Colonic mucosa (tissue), 4 donors: ENCODE measurements around the gene AP1G2. TPM values are rescaled to one million over a fixed set of nuclear protein-coding genes. Genes with fewer than 3 reads are reported as not detected.

Source experiments
- DNase-seq: peaks from one replicate; pipeline ENCODE4 v3.0.0-alpha.2; 2020
- H3K27ac ChIP-seq: fragments of 200-600 bp; one replicate; pipeline ENCODE4 v1.8.0; 2021
- H3K27me3 ChIP-seq: fragments of 200-600 bp; one replicate; pipeline ENCODE4 v1.8.0; 2021
- H3K36me3 ChIP-seq: fragments of 200-600 bp; one replicate; pipeline ENCODE4 v1.8.0; 2021
- H3K4me1 ChIP-seq: fragments of 200-600 bp; one replicate; pipeline ENCODE4 v1.8.0; 2021; ENCODE audit warnings: mild to moderate bottlenecking
- H3K4me3 ChIP-seq: fragments of 200-600 bp; one replicate; pipeline ENCODE4 v1.8.0; 2021
- H3K9ac ChIP-seq, 2 donors: one replicate each; pipeline ENCODE4 v1.7.0; 2013; ENCODE audit warnings: control low read depth in 2 of 2, low read depth in 2 of 2, low read length in 2 of 2
- H3K9me3 ChIP-seq: fragments of 200-600 bp; one replicate; pipeline ENCODE4 v1.8.0; 2021
- CTCF ChIP-seq: fragments of 200-600 bp; IDR thresholded peaks from one replicate; pipeline ENCODE4 v1.8.0; 2022; ENCODE audit warnings: antibody characterized with exemption, mild to moderate bottlenecking
- intact Hi-C: fragments of 100-400 bp; cut with DNase I; formaldehyde crosslinking; loops from one replicate; pipeline ENCODE4 v1.14.1; 2022
- total RNA-seq, 2 donors: library from RNA; stranded (reverse); fragmentation: NEBNext Ultra II Directional in 1 of 2; extraction: Animal tissue kit (Norgen Biotek cat#: 25700) in 1 of 2; gene quantifications; one replicate each; pipeline ENCODE4 v1.2.1, GENCODE V29; 2021
- donor health status: healthy.
- donor health status: DM: no; HTN: no; CAD: no.
- donor health status: DM: no; HTN: no; CAD: no.

The AP1G2 gene
- total RNA-seq, 2 donors from 2014 or later, result 154 to 214 TPM

- H3K27me3 ChIP-seq, result no peaks in the 10 kb centered on the region
- H3K36me3 ChIP-seq, result no peaks in the 10 kb centered on the region
- no peak overlapping the region for H3K9ac ChIP-seq
- H3K4me3 ChIP-seq, result no peak overlapping the region
- no peaks in the 10 kb centered on the region for H3K9me3 ChIP-seq
- intact Hi-C loops, result no loop called here
- TF ChIP-seq CTCF, result peak; percentile 84
- no peaks in the 10 kb centered on the region for H3K4me1 ChIP-seq
- no peak overlapping the region for H3K27ac ChIP-seq
- DNase-seq, result peak; percentile 49
These were observed 8.3 kb downstream of the AP1G2 start for GRCh38 chr14:23559010-23559925.

DNA sequence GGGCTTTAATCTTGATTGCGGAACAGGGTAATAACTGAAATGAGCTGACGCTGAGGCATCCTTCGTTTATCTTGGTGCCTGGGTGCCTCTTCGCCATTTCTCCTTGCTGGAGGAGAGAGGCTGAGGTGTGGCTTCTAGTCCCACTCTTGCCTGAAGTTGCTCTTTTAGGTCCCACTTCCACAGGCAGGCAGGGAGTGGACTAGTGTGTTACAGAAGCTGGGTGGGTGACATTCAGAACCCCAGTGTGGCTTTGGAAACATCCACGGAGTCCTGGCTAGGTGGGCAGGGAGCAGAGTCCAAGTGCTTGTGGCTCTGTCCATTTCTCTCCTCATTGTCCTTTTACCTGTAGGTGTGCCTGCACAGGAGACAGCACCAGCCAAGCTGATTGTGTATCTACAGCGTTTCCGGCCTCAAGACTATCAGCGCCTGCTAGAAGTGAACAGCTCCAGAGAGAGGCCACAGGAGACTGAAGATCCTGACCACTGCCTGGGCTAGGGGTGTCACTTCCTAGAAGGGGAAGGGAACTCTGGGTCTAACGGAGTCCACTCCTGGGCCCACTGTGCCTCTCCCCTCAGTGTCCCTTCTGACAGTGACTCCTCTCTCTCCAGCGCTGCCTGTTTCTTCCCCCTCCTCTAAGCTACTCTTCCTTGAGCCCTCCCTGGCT is 9.1 kb downstream of the AP1G2 start:
- Histone ChIP-seq H3K4me1 (no peaks in the 10 kb centered on the region), H3K36me3 (no peaks in the 10 kb centered on the region), H3K9me3 (no peaks in the 10 kb centered on the region), H3K9ac (no peak overlapping the region), H3K27ac (no peak overlapping the region), H3K4me3 (no peak overlapping the region), H3K27me3 (no peaks in the 10 kb centered on the region)
- DNase-seq, result no peak
- intact Hi-C loops, result no loop called here
- no peak for TF ChIP-seq CTCF

- Histone ChIP-seq H3K9me3 (no peaks in the 10 kb centered on the region), H3K4me1 (no peaks in the 10 kb centered on the region), H3K9ac (no peak overlapping the region), H3K36me3 (no peaks in the 10 kb centered on the region), H3K27ac (no peak overlapping the region), H3K4me3 (no peak overlapping the region), H3K27me3 (no peaks in the 10 kb centered on the region)
- intact Hi-C loops, result no loop called here
- DNase-seq, result no peak
- no peak for TF ChIP-seq CTCF
These were observed 9.6 kb downstream of the AP1G2 start for GRCh38 chr14:23557946-23558345.

- intact Hi-C loops, result no loop called here
- H3K4me1 ChIP-seq, result no peaks in the 10 kb centered on the region
- no peak overlapping the region for H3K9ac ChIP-seq
- no peaks in the 10 kb centered on the region for H3K9me3 ChIP-seq
- TF ChIP-seq CTCF, result no peak
- no peaks in the 10 kb centered on the region for H3K36me3 ChIP-seq
- H3K27ac ChIP-seq, result no peak overlapping the region
- DNase-seq, result no peak
- no peak overlapping the region for H3K4me3 ChIP-seq
- H3K27me3 ChIP-seq, result no peaks in the 10 kb centered on the region
These were observed 10.1 kb downstream of the AP1G2 start for GRCh38 chr14:23557521-23557920.

DNA sequence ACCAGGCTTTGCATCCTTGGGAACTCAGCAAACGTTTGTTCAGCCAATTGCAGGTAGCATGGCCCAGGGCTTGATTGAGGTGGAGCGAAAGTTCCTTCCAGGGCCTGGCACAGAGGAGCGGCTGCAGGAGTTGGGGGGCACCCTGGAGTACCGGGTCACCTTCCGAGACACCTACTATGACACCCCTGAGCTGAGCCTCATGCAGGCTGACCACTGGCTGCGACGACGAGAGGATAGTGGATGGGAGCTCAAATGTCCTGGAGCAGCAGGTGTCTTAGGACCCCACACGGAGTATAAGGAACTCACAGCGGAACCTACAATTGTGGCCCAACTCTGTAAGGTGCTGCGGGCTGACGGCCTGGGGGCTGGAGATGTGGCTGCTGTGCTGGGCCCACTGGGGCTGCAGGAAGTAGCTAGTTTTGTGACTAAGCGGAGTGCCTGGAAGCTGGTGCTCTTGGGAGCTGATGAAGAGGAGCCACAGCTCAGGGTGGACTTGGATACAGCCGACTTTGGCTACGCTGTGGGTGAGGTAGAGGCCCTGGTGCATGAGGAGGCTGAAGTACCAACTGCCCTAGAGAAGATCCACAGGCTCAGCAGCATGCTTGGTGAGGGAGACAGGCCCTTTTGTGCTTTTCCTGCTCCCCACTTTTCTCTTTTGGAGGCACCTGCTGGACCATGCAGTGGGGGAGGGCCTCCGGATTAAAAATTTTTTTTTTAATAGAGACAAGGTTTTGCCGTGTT is 10.7 kb downstream of the AP1G2 start:
- no peak for DNase-seq
- H3K36me3 ChIP-seq, result no peaks in the 10 kb centered on the region
- H3K27ac ChIP-seq, result peak overlapping the region; percentile 92
- peak overlapping the region; percentile 64 to 84 for H3K9ac ChIP-seq
- TF ChIP-seq CTCF, result no peak
- no peaks in the 10 kb centered on the region for H3K27me3 ChIP-seq
- H3K9me3 ChIP-seq, result no peaks in the 10 kb centered on the region
- H3K4me3 ChIP-seq, result peak overlapping the region; percentile 92
- no peaks in the 10 kb centered on the region for H3K4me1 ChIP-seq
- intact Hi-C loops, result no loop called here
